Aorta (tissue), 5 donors: ENCODE data around the gene EHF. TPM values are rescaled to one million over a fixed set of nuclear protein-coding genes. Genes with fewer than 3 reads are reported as not detected.
A peak's percentile ranks its signal among the peaks of the same experiment; 100 is the strongest.
"Not testable (repeated sequence)": the region's sequence is repeated elsewhere in the genome, so short reads cannot be mapped to it uniquely, and the experiment has no call there.

Source experiments
- ATAC-seq: fragments of 200-7000 bp; cut with Tn5 transposase; one replicate; pipeline ENCODE4 v1.9.1; 2022; ENCODE audit warnings: moderate library complexity; ENCODE audit not compliant: low FRiP score
- DNase-seq, 2 donors: peaks; one replicate each; pipeline ENCODE4 v3.0.0-alpha.2; 2020
- H3K27ac ChIP-seq, 2 donors: one replicate each; pipeline ENCODE4 v1.5.1; 2013; ENCODE audit warnings: low read length in 2 of 2, mild to moderate bottlenecking in 2 of 2, moderate library complexity in 2 of 2, control low read depth in 1 of 2, inconsistent platforms in 1 of 2, low read depth in 1 of 2
- H3K27me3 ChIP-seq, 2 donors: one replicate each; pipeline ENCODE4 v1.6.1; 2013; ENCODE audit warnings: control low read depth in 1 of 2, low read length in 1 of 2, mild to moderate bottlenecking in 1 of 2, moderate library complexity in 1 of 2; ENCODE audit not compliant: insufficient read depth in 2 of 2, control insufficient read depth in 1 of 2
- H3K36me3 ChIP-seq, 2 donors: one replicate each; pipeline ENCODE4 v1.6.1; 2013; ENCODE audit warnings: control low read depth in 1 of 2, low read length in 1 of 2, mild to moderate bottlenecking in 1 of 2; ENCODE audit not compliant: insufficient read depth in 2 of 2, control insufficient read depth in 1 of 2
- H3K4me1 ChIP-seq, 2 donors: one replicate each; pipeline ENCODE4 v1.6.1; 2013; ENCODE audit warnings: low read length in 2 of 2, control low read depth in 1 of 2, mild to moderate bottlenecking in 1 of 2, moderate library complexity in 1 of 2; ENCODE audit not compliant: insufficient read depth in 2 of 2, control insufficient read depth in 1 of 2
- H3K4me3 ChIP-seq, 2 donors: one replicate each; pipeline ENCODE4 v1.5.1; 2013; ENCODE audit warnings: low read length in 2 of 2, control low read depth in 1 of 2, mild to moderate bottlenecking in 1 of 2
- H3K9me3 ChIP-seq: one replicate; pipeline ENCODE4 v1.6.1; 2013; ENCODE audit warnings: mild to moderate bottlenecking, low read length; ENCODE audit not compliant: control insufficient read depth
- WGBS, 2 donors: extraction: QIAGEN DNeasy Blood & Tissue Kit; methylation state at CpG; one replicate each; pipeline ENCODE4 v1.1.7; 2013; 5-methylcytosine and 5-hydroxymethylcytosine counted together
- intact Hi-C, 2 donors: fragments of 100-400 bp; cut with DNase I; formaldehyde crosslinking; loops; one replicate each; pipeline versions ENCODE4 v1.14.2 to v1.15.0; 2022
- polyA plus RNA-seq, 2 donors: library from polyadenylated mRNA; stranded (reverse); fragments of 200-250 nt; gene quantifications; one replicate each; pipeline ENCODE4 v1.2.3, GENCODE V29; 2013
- total RNA-seq, 2 donors: library from RNA; stranded (reverse); fragmentation: NEBNext Ultra II Directional; extraction: Animal tissue kit (Norgen Biotek cat#: 25700); gene quantifications; one replicate each; pipeline ENCODE4 v1.2.1, GENCODE V29; 2021
- donor health status: healthy with polysubstance abuse.
- donor health status: Bipolar disorder and iron deficiency.
- donor health status: DM: no; HTN: no; CAD: no.
- donor health status: DM: no; HTN: no; CAD: no.
- donor health status: DM: yes; HTN: yes; CAD: no.

The EHF gene
- total and polyA plus RNA-seq, 4 donors: 0.36 to 8.5 (median 0.75) TPM; not detected in 1

GRCh38 chr11:34586488-34587281 is 34.2 kb upstream of the EHF start:
- Histone ChIP-seq H3K36me3 (no peaks in the 10 kb centered on the region), H3K27ac (no peak overlapping the region), H3K4me1 (no peaks in the 10 kb centered on the region), H3K4me3 (peak overlapping the region in 1 of 2 donors; percentile 32), H3K9me3 (no peaks in the 10 kb centered on the region), H3K27me3 (peaks cover 0 to 3% of the 10 kb centered on the region in 2 donors)
- ATAC-seq (no peak), DNase-seq (no peak)
- WGBS, 2 donors: 48% methylated on average over 12 of the region's 12 CpGs
- intact Hi-C loops: loop anchor here (2.0 to 10.0 kb wide), 4 partner anchors 306 to 901 kb away; no protein-coding TSS in a partner anchor

- WGBS, 2 donors: 83 to 86% methylated on average over 5 of the region's 5 CpGs
Observed at GRCh38 chr11:34587282-34587677, 33.6 kb upstream of the EHF start.

GRCh38 chr11:34588023-34588422 is 32.9 kb upstream of the EHF start:
- DNase-seq (no peak), ATAC-seq (no peak)
- no peaks in the 10 kb centered on the region for H3K9me3 ChIP-seq
- H3K4me1 ChIP-seq: no peaks in the 10 kb centered on the region
- WGBS, 2 donors: 37 to 48% methylated on average over 2 of the region's 2 CpGs
- peaks cover 0 to 3% of the 10 kb centered on the region in 2 donors for H3K27me3 ChIP-seq
- intact Hi-C loops: loop anchor here (5.0 to 10.0 kb wide), 3 partner anchors 307 to 899 kb away; no protein-coding TSS in a partner anchor
- no peak overlapping the region for H3K27ac ChIP-seq
- no peak overlapping the region for H3K4me3 ChIP-seq
- H3K36me3 ChIP-seq: no peaks in the 10 kb centered on the region

More at GRCh38 chr11:34587282-34587677, 33.6 kb upstream of the EHF start:
- no peaks in the 10 kb centered on the region for H3K4me1 ChIP-seq
- no peak for DNase-seq
- intact Hi-C loops: loop anchor here (2.0 to 10.0 kb wide), 4 partner anchors 306 to 900 kb away; no protein-coding TSS in a partner anchor
- no peak overlapping the region for H3K4me3 ChIP-seq
- peaks cover 0 to 3% of the 10 kb centered on the region in 2 donors for H3K27me3 ChIP-seq
- ATAC-seq: no peak
- H3K36me3 ChIP-seq: no peaks in the 10 kb centered on the region
- no peaks in the 10 kb centered on the region for H3K9me3 ChIP-seq
- H3K27ac ChIP-seq: no peak overlapping the region

DNA sequence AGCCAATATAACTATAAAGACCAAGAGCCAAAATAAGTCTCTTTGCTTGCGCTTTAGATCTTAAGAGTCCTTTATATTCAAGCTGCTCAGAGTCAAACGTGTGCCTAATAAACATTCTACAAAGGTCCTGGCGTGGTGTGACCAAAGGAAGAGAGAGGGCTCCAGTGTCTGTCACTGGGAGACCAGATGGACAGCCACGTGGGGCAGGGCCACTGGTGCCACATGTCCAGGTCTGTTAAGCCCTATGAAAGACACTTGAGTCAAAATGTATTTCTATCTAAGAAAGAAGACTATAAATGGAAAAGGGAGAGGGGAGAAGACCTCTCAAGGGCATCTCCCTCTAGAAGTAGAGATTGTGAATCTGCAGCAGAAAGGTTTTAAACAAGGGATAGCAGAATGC is 32.2 kb upstream of the EHF start:
- intact Hi-C loops: loop anchor here (5.0 to 10.0 kb wide), 3 partner anchors 306 to 899 kb away; no protein-coding TSS in a partner anchor
- Histone ChIP-seq H3K4me1 (no peaks in the 10 kb centered on the region), H3K4me3 (no peak overlapping the region), H3K27ac (no peak overlapping the region), H3K9me3 (peaks cover under 1% of the 10 kb centered on the region), H3K27me3 (peaks cover 0 to 3% of the 10 kb centered on the region in 2 donors), H3K36me3 (no peaks in the 10 kb centered on the region)
- 67 to 68% methylated on average over 4 of the region's 4 CpGs for WGBS, 2 donors
- ATAC-seq (no peak), DNase-seq (no peak)

DNA sequence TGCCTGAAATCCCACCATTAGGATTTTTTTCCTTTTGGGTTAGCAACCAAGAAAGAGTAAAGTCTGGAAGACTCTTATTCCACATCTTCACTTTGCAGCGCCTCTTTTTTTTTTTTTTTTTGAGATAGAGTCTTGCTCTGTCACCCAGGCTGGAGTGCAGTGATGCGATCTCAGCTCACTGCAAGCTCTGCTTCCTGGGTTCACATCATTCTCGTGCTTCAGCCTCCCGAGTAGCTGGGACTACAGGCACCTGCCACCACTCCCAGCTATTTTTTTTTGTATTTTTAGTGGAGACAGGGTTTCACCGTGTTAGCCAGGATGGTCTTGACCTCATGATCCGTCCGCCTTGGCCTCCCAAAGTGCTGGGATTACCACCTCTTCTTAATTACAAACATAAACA is 31.7 kb upstream of the EHF start:
- H3K4me3 ChIP-seq, H3K27me3 ChIP-seq, H3K27ac ChIP-seq, DNase-seq, H3K4me1 ChIP-seq, H3K36me3 ChIP-seq, H3K9me3 ChIP-seq, ATAC-seq: not testable (repeated sequence)
- intact Hi-C loops: loop anchor here (5.0 to 10.0 kb wide), 3 partner anchors 306 to 898 kb away; no protein-coding TSS in a partner anchor
- 82% methylated on average over 7 of the region's 7 CpGs for WGBS, 2 donors

GRCh38 chr11:34593085-34593484 is 27.8 kb upstream of the EHF start:
- no peak overlapping the region for H3K27ac ChIP-seq
- intact Hi-C loops: no loop called here
- no peak for DNase-seq
- no peak for ATAC-seq
- no peak overlapping the region for H3K4me3 ChIP-seq
- H3K4me1 ChIP-seq: no peaks in the 10 kb centered on the region
- no peaks in the 10 kb centered on the region for H3K36me3 ChIP-seq
- H3K27me3 ChIP-seq: peaks cover 0 to 3% of the 10 kb centered on the region in 2 donors
- WGBS, 2 donors: 23 to 30% methylated on average over 1 of the region's 1 CpG
- peaks cover 3% of the 10 kb centered on the region for H3K9me3 ChIP-seq

DNA sequence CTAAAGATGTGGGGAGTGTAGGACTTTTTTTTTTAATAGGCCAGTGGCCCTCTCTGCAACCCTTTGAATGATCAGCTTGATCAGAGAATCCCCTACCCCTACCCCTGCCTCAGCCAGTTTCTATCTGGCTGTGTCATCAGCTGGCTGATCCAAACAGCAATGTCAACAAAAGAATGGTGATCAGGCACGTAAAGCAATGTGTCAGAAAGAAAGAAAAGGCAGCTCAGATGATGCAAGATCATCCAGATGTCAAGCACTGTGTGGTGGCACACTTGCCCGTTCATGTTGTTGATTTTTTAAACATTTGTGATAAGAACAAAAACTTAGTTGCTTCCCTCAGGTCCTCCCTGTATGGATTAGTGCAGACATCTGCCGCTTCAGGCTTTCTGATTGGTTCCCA is 26.3 kb upstream of the EHF start:
- intact Hi-C loops: no loop called here
- WGBS, 2 donors: 47 to 57% methylated on average over 3 of the region's 3 CpGs
- ATAC-seq: no peak
- no peak overlapping the region for H3K27ac ChIP-seq
- H3K4me1 ChIP-seq: no peaks in the 10 kb centered on the region
- peaks cover 3% of the 10 kb centered on the region for H3K9me3 ChIP-seq
- no peaks in the 10 kb centered on the region for H3K36me3 ChIP-seq
- no peak for DNase-seq
- H3K27me3 ChIP-seq: peaks cover 0 to 3% of the 10 kb centered on the region in 2 donors
- no peak overlapping the region for H3K4me3 ChIP-seq

GRCh38 chr11:34595391-34595790 is 25.5 kb upstream of the EHF start:
- intact Hi-C loops: no loop called here
- no peak for ATAC-seq
- H3K27me3 ChIP-seq: peaks cover 0 to 2% of the 10 kb centered on the region in 2 donors
- H3K27ac ChIP-seq: no peak overlapping the region
- no peaks in the 10 kb centered on the region for H3K36me3 ChIP-seq
- 67 to 68% methylated on average over 2 of the region's 2 CpGs for WGBS, 2 donors
- H3K4me1 ChIP-seq: no peaks in the 10 kb centered on the region
- DNase-seq: no peak
- H3K9me3 ChIP-seq: peaks cover 3% of the 10 kb centered on the region
- H3K4me3 ChIP-seq: no peak overlapping the region
